ENCODE measurements around the gene VPS37B.

Gene VPS37B

DNA sequence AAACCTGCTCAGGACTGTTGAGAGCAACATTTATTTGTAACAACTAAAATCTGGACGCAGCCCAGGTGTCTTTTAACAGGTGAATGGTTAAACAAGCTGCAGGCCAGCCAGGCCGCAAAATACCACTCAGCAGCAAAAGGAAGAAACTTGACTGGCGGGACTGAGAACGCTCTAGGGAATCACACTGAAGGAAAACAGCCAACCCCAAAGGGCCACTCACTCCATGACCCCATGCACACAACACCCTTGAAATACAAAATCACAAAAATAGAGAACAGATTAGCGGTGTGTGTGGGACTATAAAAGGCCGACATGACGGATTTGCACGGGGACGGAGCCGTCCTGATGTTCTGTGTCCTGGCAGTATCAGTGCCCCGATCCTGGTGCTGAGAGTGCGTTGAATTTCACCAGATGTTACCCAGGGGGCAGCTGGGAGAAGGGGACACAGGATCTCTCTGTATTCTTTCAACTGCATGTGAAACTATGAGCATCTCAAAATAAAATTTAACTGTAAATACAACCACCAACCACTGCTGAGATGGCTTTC is 23.0 kb downstream of the VPS37B start:
- POLR2A ChIA-PET, result interaction anchor here (0.6 kb wide), 1 partner anchor 13 kb away, joined by 3 read pairs; no protein-coding TSS in a partner anchor
- DNase-seq (ENCODE audit: extremely low spot score), result no peak
- TF ChIP-seq, protein P1, sequence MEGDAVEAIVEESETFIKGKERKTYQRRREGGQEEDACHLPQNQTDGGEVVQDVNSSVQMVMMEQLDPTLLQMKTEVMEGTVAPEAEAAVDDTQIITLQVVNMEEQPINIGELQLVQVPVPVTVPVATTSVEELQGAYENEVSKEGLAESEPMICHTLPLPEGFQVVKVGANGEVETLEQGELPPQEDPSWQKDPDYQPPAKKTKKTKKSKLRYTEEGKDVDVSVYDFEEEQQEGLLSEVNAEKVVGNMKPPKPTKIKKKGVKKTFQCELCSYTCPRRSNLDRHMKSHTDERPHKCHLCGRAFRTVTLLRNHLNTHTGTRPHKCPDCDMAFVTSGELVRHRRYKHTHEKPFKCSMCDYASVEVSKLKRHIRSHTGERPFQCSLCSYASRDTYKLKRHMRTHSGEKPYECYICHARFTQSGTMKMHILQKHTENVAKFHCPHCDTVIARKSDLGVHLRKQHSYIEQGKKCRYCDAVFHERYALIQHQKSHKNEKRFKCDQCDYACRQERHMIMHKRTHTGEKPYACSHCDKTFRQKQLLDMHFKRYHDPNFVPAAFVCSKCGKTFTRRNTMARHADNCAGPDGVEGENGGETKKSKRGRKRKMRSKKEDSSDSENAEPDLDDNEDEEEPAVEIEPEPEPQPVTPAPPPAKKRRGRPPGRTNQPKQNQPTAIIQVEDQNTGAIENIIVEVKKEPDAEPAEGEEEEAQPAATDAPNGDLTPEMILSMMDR (IDR thresholded peaks at IDR 0.05; ENCODE audit: control extremely low read depth, extremely low read depth, low read depth, missing control alignments), result no peak
- CTCF ChIA-PET, result interaction anchor here (1.4 to 6.9 kb wide), 5 partner anchors 10 to 556 kb away, joined by 3 to 62 read pairs (median 12); no protein-coding TSS in a partner anchor

DNA sequence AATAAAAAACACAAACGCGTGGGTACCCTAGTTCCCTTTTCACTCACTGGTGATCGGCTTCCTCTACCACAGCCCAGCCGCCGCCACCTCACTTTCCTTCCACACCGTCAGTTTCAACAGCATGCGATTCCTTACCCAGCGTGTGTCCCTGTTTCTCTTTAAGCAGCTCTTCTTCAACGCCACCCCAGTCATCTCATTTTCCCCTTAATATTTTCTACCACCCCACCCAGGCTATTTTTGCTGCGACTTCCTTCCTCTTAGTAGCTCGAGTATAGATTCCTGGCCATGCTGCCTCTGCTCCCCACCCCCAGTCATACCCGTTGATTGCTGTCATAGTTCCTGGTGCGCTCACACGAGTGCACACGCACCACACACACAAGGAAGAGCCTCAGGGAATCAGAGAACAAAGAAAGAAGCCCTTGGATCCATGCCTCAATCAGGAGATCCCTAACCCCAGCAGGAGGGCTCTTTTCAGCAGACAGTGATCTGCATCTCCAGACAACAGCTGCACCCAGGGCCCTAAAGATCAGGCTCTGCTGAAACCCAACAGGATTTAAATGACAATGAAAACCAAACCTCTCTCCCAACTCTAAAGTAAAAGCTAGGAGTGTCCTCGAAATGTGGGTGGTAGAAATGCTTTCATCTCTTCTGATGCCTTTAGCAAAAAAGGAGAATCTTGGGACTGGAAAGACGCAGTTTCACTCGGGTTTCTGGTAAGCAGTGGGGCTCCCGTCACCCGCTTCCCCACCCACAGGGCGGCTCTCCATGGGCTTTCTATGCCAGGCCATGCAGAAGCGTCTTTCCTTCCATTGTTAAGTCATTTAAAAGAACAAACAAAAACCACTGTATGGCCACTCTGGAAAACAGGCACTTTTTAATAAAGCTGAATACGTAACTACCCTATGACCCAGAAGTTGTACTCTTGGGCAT is 23.8 kb downstream of the VPS37B start:
- peak; percentile 64 for DNase-seq (ENCODE audit: extremely low spot score)
- ChIA-PET CTCF (interaction anchor here (1.0 to 6.9 kb wide), 9 partner anchors 8 to 557 kb away, joined by 3 to 62 read pairs (median 6); no protein-coding TSS in a partner anchor), POLR2A (interaction anchor here (0.6 kb wide), 1 partner anchor 12 kb away, joined by 3 read pairs; no protein-coding TSS in a partner anchor)
- TF ChIP-seq, protein P1 (IDR thresholded peaks at IDR 0.05; ENCODE audit: control extremely low read depth, extremely low read depth, low read depth, missing control alignments), result no peak

DNA sequence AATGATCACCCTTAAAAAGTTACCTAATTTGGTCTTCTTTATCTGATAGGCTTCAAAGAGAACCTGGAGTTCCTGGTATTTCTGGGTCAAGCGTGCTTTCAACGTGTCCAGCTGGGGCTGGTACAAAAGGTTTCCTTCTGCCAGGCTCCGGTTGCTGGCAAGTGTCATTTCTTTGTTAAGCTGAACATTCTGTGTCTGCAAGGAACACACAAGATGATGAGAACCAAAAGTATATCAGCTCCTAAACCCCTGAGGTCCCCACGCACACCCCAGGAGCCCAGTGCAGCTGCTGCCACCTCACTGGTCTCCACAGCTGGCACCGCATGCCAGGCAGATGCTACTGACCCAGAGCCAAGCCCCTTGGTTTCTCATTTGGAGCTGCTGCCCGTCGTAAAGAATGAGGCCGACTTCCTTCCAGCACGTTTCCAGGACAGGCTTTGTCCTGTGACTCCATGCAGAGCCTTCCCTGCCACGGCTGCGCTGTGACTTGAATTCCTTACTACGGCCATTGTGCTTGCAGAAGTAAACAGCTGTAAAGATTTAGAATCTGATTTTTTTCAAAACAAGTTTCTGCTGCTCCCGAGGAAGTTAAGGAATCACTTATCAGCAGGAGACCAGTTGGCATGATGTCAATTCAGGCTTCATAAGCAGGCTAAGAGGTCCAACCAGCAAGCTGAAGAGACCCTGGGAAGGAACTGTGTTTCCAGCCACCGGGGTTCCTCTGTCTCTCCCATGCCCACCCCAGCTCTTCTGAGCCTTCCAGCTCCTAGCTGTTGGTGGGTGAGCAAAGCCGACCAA is 24.9 kb downstream of the VPS37B start:
- TF ChIP-seq, protein P1 (IDR thresholded peaks at IDR 0.05; ENCODE audit: control extremely low read depth, extremely low read depth, low read depth, missing control alignments), result no peak
- ChIA-PET CTCF (interaction anchor here (1.0 to 6.9 kb wide), 11 partner anchors 10 to 558 kb away, joined by 3 to 62 read pairs (median 4); no protein-coding TSS in a partner anchor), POLR2A (no interaction called here)
- no peak for DNase-seq (ENCODE audit: extremely low spot score)

DNA sequence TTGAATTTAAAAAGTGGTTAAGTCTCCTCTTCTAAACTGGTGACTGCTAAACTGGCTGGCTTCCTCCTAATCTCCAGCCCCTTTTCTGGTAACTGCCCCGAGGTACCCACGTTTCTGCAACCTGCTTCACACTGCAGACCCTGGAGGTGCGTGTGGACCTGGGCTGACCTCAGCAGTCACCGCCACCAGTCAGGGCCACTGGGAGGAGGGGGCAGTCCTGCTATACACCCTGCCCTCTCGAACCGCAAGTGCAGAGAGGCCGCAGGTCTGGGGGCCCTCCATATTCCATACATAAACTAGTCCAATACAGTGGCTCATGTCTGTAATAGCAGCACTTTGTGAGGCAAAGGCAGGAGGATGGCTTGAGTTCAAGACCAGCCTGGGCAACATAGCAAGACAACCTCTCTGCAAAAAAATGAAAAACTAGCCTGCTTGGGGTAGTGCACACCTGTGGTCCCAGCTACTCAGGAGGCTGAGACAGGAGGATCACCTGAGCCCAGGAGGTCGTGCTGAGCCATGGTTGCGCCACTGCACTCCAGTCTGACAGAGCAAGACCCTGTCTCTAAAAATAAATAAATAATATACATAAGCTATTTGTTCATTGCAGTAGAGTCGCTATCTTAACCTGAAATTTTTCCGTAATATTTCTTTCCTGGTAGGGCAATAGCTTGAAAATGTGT is 25.6 kb downstream of the VPS37B start:
- CTCF ChIA-PET, result interaction anchor here (1.3 to 6.9 kb wide), 7 partner anchors 10 to 100 kb away, joined by 3 to 62 read pairs (median 12); no protein-coding TSS in a partner anchor
- DNase-seq (ENCODE audit: extremely low spot score), result no peak
- TF ChIP-seq, protein P1 (IDR thresholded peaks at IDR 0.05; ENCODE audit: control extremely low read depth, extremely low read depth, low read depth, missing control alignments), result no peak
- POLR2A ChIA-PET, result no interaction called here

DNA sequence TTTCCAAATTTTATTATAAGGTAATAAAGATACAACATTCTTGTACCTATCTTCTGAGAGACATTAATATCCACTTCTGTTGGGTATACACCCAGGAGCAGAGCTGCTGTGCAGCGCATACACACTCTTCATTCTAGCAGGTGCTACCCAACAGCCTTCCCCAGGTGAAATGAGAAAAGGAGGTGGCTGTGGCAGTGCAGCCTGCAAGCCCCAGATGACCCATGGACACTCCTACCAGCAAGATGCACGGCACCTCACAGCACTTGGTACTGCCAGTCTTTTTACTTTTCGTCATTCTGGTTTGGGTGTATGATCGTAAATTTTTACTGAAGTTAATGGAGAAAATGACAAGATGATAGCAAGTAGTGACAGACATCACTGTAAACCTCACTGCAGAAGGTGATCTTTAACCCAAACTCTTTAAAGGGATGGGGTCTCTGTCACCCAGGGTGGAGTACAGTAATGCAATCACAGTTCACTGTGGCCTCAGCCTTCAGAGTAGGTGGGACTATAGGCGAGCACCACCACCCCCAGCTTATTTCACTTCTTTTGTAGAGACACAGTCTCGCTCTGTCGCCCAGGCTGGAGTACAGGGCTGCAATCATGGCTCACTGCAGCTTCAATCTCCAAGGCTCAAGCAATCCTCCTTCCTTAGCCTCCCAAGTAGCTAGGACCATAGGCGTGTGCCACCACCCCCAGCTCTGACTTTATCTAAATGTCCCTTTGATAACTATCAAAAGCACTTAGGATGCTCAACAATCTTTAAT is 26.5 kb downstream of the VPS37B start:
- ChIA-PET CTCF (interaction anchor here (1.3 to 6.9 kb wide), 4 partner anchors 9 to 101 kb away, joined by 3 to 62 read pairs (median 10); no protein-coding TSS in a partner anchor), POLR2A (no interaction called here)
- TF ChIP-seq, protein P1 (IDR thresholded peaks at IDR 0.05; ENCODE audit: control extremely low read depth, extremely low read depth, low read depth, missing control alignments), result no peak
- no peak for DNase-seq (ENCODE audit: extremely low spot score)

All from GM10248 (cell line).